A204.1 (cell line): ENCODE measurements around the gene CENPP.
A peak's percentile ranks its signal among the peaks of the same experiment; 100 is the strongest.

Experiments
- FAIRE-seq: peaks from 2 replicates; lab custom pipeline; 2012; peaks lifted over from hg19 to GRCh38; lab: Jason Lieb, UNC

The CENPP gene

DNA sequence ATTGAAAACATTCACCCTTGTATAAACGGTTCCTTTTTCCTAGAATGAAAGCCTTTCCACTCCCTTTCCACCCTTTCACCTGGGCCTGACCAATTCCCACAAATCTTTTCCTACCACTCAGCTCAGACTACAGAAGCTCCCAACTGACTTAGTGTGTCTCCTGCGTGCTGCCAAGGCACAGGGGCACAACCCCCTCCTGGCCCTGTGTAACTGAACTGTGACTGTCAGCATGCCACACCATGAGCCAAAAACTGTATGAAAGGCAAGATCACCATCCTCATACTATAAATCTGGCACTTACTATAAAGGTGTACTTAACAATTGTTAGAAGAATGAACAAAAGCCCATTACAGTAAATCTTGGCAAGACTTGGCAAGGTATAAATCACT, 12.1 kb upstream of the CENPP start:
- no peak for FAIRE-seq

GRCh38 chr9:92315456-92315855, 10.3 kb upstream of the CENPP start:
- FAIRE-seq, result no peak

DNA sequence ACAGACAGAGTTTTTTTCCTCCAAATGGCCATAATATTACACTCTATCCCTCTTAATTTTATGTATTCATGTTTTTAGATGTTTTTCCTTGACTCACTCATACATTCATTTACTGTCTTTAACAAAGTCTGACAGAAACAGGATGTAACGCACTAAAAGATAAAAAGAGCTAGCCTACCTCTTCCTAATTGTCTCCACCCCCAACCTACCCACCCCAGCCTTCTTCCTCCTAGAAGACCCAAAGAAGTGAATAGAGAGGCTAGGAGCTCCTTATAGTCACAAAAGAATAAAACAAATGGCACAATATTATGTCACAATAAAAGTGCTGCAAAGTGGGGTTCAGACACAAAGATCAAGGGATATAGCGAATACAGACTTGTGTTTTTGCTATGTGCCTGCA, 1.3 kb upstream of the CENPP start:
- no peak for FAIRE-seq

GRCh38 chr9:92324889-92325268, 874 bp upstream of the CENPP start:
- no peak for FAIRE-seq

GRCh38 chr9:92325991-92326500, 293 bp downstream of the CENPP start:
- FAIRE-seq, result no peak

DNA sequence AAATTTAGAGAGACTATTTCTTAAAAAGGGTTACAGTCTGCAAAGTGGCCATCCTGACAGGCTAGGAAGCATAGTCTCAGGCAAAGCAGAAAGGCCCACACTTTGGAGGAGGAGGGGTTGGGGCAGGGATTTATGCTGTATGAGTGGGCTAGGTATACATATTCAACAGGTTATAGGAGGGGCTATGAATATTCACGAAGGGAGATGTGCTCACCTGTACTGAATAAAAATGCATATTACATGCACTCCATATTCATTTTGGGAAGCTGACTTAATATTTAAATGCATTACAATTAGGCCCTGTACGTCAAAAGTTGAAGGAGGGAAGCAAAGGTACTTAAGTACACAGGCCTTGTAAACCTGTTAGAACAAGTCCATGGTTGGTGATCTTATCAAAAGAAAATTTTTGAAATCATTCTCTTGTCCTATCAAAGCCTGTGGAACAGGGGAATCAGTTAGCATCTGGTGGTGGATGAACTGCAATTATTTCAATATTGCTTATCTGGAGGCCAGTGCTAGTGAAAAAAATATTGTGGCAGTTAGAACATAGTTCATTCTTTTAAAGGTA, 1.6 kb downstream of the CENPP start:
- FAIRE-seq, result no peak

DNA sequence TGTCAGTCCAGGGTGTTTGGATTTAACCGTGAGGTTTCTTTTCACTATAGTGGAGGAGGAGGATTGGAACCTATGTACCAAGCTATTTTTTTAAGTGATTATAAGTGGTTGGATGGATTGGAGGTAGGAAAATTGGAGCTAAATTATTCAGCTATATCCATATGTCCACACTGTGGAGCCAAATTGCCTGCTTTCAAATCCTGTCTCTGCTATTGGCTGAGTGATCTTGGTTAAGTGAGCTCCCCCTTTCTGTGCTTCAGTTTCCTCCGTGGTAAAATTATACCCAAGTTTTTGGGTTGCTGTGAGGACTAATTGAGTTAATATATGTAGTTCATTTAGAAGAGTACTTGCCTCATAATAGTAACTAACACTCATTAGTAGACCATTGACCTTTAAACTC, 2.5 kb downstream of the CENPP start:
- peak; percentile 82 for FAIRE-seq

- no peak for FAIRE-seq
Observed at GRCh38 chr9:92332577-92333281, 7.0 kb downstream of the CENPP start.

DNA sequence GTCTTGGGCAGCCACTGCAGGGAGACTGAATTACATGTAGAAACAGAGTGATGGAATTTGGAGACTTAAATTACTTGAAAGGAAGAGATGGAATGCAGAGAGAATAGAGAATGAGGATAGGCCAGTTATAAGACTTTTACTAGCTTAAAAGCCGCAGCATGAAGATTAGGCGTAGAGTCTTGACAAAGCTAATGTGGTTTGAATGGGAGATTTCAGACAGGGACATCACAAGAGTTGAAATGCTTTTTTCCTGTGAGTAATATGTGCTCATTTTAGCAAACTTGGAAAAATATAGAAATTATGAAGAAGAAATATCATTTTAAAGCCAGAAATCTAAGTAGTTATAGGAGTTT, 7.5 kb downstream of the CENPP start:
- no peak for FAIRE-seq

GRCh38 chr9:92341578-92341977, 15.8 kb downstream of the CENPP start:
- FAIRE-seq, result no peak

DNA sequence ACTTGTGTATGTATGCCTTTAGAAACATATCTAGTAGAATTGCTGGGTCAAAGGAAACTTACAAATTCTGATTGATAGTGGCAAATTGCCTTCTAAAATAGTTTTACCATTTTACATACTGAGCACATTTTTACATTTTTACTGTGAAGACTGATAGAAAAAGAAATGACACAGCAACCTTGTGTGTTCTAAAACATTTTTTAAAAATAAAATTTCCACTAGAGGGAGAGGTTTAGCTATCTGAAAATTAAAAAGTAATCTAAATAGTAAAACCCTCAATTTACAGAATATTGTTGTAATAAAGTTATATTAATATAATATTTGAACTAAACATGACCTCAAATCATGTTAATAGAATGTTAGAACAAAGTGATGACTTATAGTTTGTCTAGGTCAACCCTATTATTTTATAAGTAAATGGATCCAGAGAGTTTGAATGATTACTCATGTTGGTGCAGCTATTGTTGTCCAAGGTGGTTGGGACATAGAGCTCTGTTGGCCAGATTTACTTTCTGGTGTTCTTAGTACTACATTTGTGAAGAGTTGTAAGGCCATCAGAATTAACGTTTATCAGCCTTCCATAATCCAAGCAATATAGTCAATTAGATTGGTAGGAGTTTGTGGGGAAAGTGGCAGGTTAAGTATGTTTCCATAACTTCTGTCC, 17.2 kb downstream of the CENPP start:
- peak; percentile 93 for FAIRE-seq

- FAIRE-seq, result no peak
Observed at GRCh38 chr9:92345582-92345981, 19.8 kb downstream of the CENPP start.

- FAIRE-seq, result no peak
Observed at GRCh38 chr9:92349771-92350739, 24.3 kb downstream of the CENPP start.

GRCh38 chr9:92350740-92351133, 25.0 kb downstream of the CENPP start:
- no peak for FAIRE-seq

DNA sequence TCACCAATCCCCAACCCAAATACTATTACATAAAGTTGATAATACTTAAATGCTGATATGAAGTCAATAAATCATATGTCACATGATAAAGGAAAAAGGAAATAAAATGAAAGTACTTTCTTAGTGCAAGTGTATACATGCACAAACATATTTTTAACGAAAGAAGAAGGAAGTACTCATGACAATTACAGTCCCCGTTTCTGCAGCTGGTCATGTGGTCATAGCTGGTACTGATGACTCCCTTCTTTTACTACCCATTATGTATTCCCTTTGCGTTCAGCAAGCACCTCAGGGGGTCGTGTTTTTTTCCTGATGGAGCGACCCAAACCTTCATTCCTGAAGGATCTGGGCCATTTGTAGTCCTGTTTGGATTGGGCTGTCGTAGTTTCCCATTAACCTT, 27.3 kb downstream of the CENPP start:
- FAIRE-seq, result no peak

DNA sequence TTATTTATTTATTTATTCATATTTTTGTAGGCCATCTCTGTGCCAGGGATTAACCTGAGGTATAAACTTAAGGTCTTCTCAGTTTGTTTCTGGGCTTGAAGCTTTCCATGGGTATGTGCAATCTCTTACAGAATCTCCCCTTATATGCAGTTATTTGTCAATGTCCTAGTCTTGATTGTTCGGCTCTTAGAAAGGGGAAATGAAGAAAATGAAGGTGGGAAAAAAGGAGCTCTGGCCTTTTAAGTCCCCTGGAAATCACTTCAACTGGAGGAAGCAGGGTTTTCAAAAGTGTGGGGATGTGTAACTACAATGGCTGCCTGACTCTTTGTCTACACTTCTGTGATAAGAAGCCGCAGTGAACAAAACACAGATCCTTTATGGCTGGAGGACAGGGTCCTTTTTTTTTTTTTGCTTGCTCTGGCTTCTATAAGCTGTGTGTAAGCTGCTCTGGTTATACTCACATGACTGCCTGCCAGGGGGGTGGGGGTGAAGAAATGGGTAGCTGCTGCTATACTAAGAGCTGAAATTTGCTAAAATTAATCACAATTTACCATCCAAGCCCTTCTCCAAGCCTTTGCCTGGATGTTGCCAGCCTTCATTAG, 33.7 kb downstream of the CENPP start:
- no peak for FAIRE-seq

DNA sequence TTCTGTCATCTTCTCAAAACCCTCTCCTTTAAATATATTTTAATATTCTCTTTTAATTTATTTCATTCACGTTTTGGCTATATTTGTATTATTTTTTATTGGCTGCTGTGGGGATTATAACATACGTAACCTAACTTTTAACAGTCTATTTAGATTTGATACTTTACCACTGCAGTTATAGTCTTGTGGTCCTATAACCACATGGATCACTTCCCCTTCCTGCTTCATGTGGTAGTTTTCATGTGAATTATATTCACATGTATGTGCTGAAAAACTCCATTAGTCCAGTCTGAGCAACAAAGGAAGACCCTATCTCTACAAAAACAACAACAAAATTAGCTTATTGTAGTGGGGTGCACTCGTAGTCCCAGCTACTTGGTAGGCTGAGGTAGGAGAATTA, 34.3 kb downstream of the CENPP start:
- FAIRE-seq, result no peak

- FAIRE-seq, result no peak
Observed at GRCh38 chr9:92369075-92369474, 43.3 kb downstream of the CENPP start.

GRCh38 chr9:92373167-92373566, 47.4 kb downstream of the CENPP start:
- no peak for FAIRE-seq

GRCh38 chr9:92377876-92378275, 52.1 kb downstream of the CENPP start:
- no peak for FAIRE-seq

- no peak for FAIRE-seq
Observed at GRCh38 chr9:92378865-92379560, 53.3 kb downstream of the CENPP start.

DNA sequence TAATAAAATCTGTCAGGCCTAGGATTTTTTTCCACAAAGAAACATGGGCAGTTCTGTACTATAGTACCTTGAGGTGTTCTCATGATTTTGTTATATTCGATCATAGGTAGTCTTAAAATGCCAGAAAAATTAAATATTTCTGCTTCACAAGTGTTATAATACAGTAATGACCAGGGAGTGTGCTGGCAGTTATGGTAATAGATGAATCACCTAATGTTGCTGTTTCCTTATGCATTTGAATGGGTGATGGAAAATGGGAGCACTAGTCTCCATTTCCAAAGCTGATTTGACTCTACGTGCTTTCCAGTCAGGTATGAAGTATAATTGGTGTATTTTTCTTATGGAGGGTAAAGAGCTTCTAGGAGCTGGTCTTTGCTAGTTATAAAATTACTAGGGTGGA, 54.9 kb downstream of the CENPP start:
- FAIRE-seq, result no peak
